ENCODE measurements around the gene NCMAP. TPM values are rescaled to one million over a fixed set of nuclear protein-coding genes. Genes with fewer than 3 reads are reported as not detected.

NCMAP gene
- total and polyA plus RNA-seq, 2 of the 4 experiments (the other 2 are of a cell fraction) = not detected

DNA sequence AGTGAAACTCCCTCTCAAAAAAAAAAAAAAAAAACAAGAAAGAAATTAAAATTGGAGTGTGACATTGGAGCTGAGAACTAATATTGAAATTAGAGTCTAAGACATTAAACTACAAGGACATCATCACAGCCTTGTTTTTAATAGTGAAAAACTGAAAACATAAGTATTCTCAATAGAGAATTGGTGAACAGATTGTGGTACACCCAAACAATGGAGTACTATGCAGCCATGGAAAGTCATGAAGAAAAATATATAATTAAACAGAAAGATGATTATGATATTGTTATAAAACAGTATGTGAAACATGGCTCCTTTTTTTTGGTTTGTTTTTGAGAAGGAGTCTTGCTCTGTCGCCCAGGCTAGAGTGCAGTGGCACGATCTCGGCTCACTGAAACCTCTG is 43.4 kb downstream of the NCMAP start:
- ChIA-PET POLR2A (ENCODE audit: unreplicated experiment) (interaction anchor here (0.6 kb wide), 1 partner anchor 15 kb away, joined by 3 read pairs; no protein-coding TSS in a partner anchor), CTCF (no interaction called here)
- Histone ChIP-seq H3K27ac (ENCODE audit: insufficient read depth, low read length) (no peak overlapping the region), H2BK20ac (ENCODE audit: low read depth, low read length) (no peak overlapping the region), H2AFZ (replicated peaks; ENCODE audit: low read length, poor library complexity) (no peak overlapping the region), H2BK120ac (ENCODE audit: low read depth, low read length) (no peak overlapping the region), H3K4me2 (ENCODE audit: low read depth, low read length) (no peak overlapping the region), H3K56ac (ENCODE audit: extremely low read depth, insufficient read depth, low read length) (no peak overlapping the region), H3K9me3 (ENCODE audit: control insufficient read depth, insufficient read depth, low read length) (no peaks in the 10 kb centered on the region), H3K18ac (ENCODE audit: low read depth, low read length) (no peak overlapping the region), H3K36me3 (ENCODE audit: control insufficient read depth, insufficient read depth, low read length) (no peaks in the 10 kb centered on the region), H3K27me3 (ENCODE audit: control insufficient read depth, insufficient read depth, low read length) (peaks cover 7% of the 10 kb centered on the region), H4K5ac (ENCODE audit: low read depth, low read length) (no peak overlapping the region), H3K4me1 (ENCODE audit: control insufficient read depth, insufficient read depth, low read length) (peaks cover 2% of the 10 kb centered on the region; the same call in 1 of the 2 replicates), H4K91ac (ENCODE audit: insufficient read depth, low read depth, low read length) (no peak overlapping the region), H4K20me1 (ENCODE audit: insufficient read depth, low read length) (no peaks in the 10 kb centered on the region), H4K8ac (ENCODE audit: low read depth in 2 of 2, low read length in 2 of 2) (no peak overlapping the region), H3K4ac (ENCODE audit: low read depth, low read length) (no peak overlapping the region), H2AK9ac (replicated peaks; ENCODE audit: low read depth, low read length, poor library complexity) (no peak overlapping the region), H2BK5ac (ENCODE audit: low read depth, low read length, poor library complexity, severe bottlenecking) (no peak overlapping the region), H3K4me3 (ENCODE audit: insufficient read depth, low read depth, low read length) (no peak overlapping the region), H3K23ac (ENCODE audit: low read depth, low read length) (no peak overlapping the region), H3K9ac (ENCODE audit: low read depth, low read length) (no peak overlapping the region), H3K79me1 (ENCODE audit: low read depth in 1 of 2, low read length in 2 of 2) (no peaks in the 10 kb centered on the region), H3K14ac (replicated peaks; ENCODE audit: low read depth, low read length) (no peak overlapping the region), H3K9me1 (ENCODE audit: insufficient read depth, low read length) (no peaks in the 10 kb centered on the region), H2AK5ac (ENCODE audit: low read depth, low read length) (no peak overlapping the region), H2BK15ac (ENCODE audit: low read depth, low read length) (no peak overlapping the region)
- in situ Hi-C loops (cut with MboI; ENCODE audit: low sequenced_read_pairs) = no loop called here
- TF ChIP-seq NFE2L2 (IDR thresholded peaks at IDR 0.05; ENCODE audit: low read depth, low read length) (no peak), CHD1 (IDR thresholded peaks at IDR 0.05; ENCODE audit: low read depth, low read length) (no peak), CEBPB (IDR thresholded peaks at IDR 0.05; ENCODE audit: low read depth, low read length) (no peak), MXI1 (IDR thresholded peaks at IDR 0.05; ENCODE audit: borderline replicate concordance, low read depth, low read length) (no peak)
- TF ChIP-seq, protein P1, sequence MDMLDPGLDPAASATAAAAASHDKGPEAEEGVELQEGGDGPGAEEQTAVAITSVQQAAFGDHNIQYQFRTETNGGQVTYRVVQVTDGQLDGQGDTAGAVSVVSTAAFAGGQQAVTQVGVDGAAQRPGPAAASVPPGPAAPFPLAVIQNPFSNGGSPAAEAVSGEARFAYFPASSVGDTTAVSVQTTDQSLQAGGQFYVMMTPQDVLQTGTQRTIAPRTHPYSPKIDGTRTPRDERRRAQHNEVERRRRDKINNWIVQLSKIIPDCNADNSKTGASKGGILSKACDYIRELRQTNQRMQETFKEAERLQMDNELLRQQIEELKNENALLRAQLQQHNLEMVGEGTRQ (IDR thresholded peaks at IDR 0.05; ENCODE audit: low read depth, low read length) = no peak
- intact Hi-C loops (cut with micrococcal nuclease) = no loop called here
- BruUV-seq (replicated peaks) = no TSS peak
- WGBS, 2 experiments (ENCODE audit: extremely low coverage in 2 of 2, insufficient read length in 1 of 2) = no CpG with 5 or more reads among the region's 3 CpGs
- DNase-seq = no peak
- ATAC-seq (ENCODE audit: low read depth) = no peak
- dilution Hi-C loops (cut with HindIII; ENCODE audit: low sequenced_read_pairs, unreplicated experiment) = no loop called here
